HG03520 (cell line): ENCODE results near the gene EVI5.
"Not testable (repeated sequence)": the region's sequence is repeated elsewhere in the genome, so short reads cannot be mapped to it uniquely, and the experiment has no call there.

Source experiments
- ATAC-seq: cut with Tn5 transposase; IDR thresholded peaks from one replicate; pipeline ENCODE4 v1.9.1; 2021; ENCODE audit warnings: mild to moderate bottlenecking, moderate library complexity; ENCODE audit not compliant: unreplicated experiment

The EVI5 gene

DNA sequence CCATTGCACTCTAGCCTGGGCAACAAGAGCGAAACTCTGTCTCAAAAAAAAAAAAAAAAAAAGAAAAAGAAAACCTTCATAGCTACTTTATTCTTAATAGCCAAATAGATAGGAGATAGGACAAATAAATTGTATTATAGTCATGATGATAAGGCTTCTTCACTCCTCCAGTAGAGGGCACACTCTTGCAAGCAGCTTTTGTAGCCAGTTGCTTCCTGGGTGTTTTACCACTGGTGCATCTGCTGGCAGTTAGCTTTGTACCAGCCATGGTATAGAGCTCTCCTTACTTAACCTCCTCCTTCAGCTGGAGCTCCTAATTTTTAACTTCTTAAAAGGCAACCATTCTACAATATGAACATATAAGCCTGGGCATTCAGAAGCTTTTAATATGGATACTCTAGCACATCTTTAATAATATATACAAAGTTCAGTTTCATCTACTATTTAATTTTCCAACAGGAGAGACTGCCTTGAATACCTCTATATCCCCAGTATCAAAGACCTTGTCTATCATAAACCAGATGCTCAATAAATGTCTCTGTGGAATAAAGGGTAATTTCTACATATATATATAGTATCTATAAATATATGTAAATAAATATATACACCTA, 35.8 kb downstream of the EVI5 start:
- peak; percentile 67 for ATAC-seq

DNA sequence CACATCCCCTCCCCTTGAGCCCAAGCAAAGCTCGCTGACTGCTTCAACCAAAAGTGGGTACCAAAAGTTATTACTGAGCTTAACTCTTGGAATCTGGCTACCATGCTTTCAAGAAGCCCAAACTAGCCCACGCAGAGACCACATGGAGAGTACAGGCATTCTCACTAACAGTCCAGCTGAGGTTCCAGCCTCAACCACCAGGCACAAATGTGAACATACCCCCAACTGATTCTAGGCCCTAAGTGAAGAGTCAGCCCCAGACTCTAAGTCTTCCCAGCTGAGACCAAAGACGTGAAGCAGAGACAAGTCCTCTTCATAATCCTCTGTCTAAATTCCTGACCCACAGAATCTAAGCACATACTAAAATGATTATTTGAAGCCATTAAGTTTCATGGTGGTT, 36.8 kb downstream of the EVI5 start:
- ATAC-seq = no peak

DNA sequence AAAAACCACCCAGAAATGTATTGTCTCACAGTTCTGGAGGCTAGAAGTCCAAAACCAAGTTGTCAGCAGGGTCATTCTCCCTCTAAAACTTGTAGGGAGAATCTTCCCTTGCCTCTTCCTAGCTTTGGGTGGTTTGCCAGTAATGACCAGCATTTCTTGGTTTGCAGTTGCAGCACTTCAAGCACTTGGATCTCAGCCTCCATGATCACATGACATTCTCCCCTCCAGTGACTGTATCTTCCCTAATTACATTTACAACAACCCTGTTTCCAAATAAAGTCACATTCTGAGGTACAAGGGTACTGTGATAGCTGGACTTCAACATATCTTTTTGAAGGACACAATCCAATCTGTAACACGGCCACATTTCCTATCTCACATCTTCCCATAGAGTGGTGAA, 37.2 kb downstream of the EVI5 start:
- no peak for ATAC-seq

DNA sequence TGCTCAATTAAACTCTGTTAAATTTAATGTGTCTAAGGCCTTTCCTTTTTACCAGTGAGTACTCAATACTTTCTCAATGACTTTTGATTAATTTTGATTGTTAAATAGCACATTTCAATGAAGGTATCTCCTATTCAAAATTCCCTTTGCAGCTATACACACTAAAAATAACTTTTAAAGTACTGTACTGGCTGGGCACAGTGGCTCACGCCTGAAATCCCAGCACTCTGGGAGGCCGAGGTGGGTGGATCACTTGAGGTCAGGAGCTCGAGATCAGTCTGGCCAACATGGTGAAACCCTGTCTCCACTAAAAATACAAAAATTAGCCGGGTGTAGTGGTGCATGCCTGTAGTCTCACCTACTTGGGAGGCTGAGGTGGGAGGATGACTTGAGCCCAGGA, 38.7 kb downstream of the EVI5 start:
- ATAC-seq = not testable (repeated sequence)

DNA sequence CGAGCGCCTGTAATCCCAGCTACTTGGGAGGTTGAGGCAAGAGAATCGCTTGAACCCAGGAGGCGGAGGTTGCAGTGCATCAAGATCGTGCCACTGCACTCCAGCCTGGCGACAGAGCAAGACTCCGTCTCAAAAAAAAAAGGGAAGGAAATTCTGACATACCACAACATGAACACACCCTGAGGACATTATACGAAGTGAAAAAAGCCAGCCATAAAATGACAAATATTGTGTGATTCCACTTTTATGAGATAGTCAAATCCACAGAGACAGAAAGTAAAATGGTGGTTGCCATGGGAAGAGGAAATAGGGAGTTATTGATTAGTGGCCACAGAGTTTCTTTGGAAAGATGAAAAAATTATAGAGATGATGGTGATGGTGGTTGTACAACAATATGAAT, 41.7 kb downstream of the EVI5 start:
- ATAC-seq = no peak

DNA sequence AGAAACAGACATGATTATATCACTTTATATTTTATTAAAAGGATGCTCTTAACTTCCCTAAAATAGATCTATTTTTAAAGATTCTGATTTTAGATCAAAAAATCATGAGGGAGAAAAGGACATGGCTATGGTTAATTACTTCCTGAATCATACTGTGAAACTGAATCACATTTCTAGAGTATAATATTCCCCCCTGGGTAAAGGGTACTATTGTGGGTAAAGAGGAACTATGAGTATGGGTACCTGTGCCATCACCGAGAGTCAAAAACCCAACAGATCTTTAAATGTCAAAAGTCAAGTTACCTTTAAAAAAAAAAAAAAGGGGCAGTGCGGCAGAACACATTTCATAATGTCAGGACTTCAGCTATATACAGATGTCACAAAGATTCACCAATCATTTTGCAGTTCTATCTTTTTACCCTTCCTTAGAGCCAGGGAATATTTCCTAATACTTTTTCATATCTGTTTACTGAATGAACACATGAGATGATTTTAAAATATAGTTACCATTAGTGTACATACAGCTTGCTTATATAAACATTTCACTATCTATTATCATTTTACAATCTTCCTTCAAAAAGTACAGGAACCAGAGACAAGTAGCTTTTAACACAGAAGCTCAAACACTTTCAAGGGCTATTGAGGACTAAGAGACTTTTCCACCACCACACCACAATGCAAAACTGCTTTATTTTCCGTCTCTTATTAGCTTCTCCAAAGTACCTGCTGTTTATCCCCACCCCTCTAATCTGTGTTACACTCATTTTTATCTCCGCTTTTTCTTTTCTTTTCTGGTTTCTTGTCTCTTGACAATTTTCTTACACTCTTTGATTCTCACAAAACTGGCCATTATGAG, 45.0 kb downstream of the EVI5 start:
- ATAC-seq = no peak

DNA sequence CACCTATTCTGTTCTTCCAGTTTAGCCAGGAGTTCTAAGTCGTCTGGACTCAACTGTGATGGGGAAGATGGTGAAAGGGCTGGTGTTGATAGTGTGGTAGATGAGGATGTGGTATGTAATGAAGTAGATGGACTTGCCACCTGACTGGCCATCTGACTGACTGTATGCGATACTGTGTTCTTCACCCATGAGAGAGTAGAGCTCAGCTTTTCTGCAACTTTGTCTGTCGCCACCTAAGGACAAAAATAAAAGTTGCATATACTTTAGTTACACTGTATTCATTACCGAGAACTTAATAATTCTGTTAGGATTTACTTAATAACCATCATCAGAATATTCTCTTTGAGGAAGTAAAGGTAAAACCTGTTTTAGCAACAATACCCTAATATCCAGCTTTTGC, 48.5 kb downstream of the EVI5 start:
- no peak for ATAC-seq

DNA sequence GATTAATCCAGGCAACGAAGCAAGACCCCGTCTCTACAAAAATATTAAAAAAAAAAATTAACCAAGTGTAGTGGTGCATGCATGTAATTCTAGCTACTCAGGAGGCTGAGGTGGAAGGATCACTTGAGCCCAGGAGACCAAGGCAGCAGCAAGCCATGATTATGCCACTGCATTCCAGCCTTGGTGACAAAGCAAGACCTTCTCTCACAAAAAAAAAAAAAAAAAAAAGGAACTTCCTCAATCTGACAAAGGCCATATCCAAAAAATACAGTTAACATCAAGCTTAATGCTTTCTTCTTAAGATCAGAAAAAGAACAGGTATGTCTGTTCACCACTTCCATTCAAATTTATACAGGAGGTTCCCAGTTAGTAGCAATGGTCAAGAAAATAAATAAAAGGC, 54.4 kb downstream of the EVI5 start:
- ATAC-seq = no peak

DNA sequence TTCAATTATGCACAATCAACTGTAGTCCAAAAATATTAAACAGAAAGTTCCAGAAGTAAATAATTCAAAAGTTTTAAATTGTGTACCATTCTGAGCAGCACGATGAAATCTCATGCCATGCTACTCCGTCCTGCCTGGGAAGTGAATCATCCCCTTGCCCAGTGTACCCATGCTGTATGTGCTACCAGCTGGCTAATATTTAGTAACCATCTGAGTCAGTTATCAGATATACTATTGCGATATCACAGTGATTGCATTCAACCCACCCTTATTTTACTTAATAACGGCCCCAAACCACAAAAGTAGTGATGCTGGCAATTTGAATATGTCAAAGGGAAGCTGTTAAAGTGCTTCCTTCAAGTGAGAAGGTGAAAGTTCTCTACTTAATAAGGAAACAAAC, 56.2 kb downstream of the EVI5 start:
- no peak for ATAC-seq

DNA sequence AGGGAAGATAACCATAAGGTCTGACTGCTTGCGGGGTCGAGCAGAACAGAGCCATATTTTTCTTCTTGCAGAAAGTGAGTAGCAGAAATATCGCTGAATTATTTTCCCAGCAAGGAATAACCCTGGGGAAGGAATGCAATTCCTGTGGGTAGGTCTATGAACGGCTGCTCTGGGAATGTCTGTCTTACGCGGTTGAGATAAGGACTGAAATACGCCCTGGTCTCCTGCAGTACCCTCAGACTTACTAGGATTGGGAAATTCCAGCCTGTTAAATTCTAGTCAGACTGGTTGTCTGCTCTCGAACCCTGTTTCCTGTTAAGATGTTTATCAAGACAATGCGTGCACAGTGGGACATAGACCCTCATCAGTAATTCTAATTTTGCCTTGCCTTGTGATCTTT, 61.2 kb downstream of the EVI5 start:
- not testable (repeated sequence) for ATAC-seq

DNA sequence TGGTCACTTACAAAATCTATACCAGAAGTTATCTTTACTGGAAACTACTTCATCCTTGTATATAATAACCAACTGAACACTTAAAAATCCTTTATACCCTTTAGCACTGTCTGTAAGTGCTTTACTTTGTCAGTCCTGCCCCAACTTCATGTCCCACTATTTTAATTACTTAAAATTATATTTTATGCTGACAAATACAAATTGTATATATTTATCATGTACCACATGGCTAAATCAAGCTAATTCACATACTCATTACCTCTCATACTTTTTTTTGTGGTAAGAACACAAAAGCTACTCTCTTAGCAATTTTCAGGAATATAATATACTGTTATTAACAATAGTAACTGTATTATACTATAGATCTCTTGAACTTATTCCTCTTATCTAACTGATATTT, 63.0 kb downstream of the EVI5 start:
- no peak for ATAC-seq

DNA sequence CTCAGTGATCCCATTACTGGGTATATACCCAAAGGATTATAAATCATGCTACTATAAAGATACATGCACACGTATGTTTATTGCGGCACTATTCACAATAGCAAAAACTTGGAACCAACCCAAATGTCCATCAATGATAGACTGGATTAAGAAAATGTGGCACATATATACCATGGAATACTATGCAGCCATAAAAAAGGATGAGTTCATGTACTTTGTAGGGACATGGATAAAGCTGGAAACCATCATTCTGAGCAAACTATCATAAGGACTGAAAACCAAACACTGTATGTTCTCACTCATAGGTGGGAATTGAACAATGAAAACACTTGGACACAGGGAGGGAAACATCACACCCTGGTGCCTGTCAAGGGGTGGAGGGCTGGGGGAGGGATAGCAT, 63.8 kb downstream of the EVI5 start:
- not testable (repeated sequence) for ATAC-seq

DNA sequence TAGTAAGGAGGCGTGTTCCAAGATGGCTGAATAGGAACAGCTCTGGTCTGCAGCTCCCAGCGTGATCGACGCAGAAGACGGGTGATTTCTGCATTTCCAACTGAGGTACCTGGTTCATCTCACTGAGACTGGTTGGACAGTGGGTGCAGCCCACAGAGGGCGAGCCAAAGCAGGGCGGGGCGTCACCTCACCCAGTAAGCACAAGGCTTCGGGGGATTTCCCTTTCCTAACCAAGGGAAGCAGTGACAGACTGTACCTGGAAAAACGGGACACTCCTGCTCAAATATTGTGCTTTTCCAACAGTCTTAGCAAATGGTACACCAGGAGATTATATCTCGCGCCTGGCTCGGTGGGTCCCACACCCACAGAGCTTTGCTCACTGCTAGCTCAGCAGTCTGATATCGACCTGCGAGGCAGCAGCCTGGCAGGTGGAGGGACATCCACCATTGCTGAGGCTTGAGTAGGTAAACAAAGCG, 69.4 kb downstream of the EVI5 start:
- not testable (repeated sequence) for ATAC-seq

DNA sequence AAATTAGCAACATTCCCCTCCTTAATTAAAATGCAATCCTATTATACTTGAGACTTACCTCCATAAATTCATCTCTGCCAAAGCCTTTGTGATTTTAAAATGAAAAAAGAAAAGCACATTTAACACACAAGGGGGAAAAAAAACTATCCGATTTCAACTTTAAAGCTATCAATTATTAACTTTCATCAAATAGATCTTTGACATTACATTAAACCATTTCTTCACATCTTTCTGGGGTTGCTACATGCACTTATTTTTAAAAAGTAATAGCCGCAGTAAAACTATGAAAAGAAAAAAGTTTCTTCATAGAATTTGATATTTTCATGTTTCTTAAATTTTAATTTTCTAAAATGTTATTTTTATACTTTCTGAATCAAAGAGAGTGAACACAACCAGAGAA, 71.0 kb downstream of the EVI5 start:
- ATAC-seq = no peak

DNA sequence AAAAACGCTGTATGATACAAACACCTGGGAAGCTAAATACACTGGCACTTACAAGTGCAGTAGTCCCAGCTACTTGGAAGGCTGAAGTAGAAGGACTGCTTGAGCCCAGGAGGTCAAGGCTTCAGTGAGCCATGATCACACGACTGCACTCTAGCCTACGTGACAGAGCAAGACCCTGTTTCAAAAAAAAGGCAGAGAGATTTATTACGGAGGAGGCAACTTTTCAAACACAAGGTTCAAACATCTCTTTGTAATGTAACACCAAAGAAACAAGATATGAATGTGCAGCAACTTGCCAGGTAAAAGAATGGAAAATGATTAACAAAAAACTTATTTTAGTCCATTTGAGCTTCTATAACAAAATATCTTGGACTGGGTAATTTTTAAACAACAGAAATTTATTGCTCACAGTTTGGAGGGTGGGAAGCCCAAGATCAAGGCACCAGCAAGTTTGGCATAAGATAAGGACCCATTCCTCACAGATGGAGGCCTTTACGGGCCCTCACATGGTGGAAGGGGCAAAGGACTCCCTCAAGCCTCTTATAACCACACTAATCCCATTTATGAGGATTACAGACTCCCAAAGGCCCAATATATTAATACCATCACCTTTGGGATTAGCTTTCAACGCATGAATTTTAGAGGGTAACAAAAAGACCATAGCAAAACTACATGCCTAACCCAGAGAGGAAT, 73.3 kb downstream of the EVI5 start:
- ATAC-seq = no peak

DNA sequence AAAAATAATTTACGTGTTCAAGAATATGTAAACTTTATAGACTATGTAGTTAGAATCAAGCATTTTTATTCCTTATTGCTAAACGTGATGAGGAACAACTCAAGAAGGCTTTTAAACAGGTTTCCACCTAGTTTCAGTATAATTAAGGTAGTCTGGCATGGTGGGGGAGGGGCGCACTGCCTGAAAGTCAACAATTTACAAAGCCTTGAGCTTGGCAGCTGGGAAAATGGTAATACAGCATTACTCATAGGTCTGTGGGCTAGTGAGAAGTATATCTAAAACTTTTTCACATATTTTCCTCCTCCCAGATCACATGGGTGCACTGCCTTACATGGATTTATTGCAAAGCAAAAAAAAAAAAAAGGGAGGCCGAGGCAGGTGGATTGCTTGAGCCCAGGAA, 75.2 kb downstream of the EVI5 start:
- no peak for ATAC-seq

DNA sequence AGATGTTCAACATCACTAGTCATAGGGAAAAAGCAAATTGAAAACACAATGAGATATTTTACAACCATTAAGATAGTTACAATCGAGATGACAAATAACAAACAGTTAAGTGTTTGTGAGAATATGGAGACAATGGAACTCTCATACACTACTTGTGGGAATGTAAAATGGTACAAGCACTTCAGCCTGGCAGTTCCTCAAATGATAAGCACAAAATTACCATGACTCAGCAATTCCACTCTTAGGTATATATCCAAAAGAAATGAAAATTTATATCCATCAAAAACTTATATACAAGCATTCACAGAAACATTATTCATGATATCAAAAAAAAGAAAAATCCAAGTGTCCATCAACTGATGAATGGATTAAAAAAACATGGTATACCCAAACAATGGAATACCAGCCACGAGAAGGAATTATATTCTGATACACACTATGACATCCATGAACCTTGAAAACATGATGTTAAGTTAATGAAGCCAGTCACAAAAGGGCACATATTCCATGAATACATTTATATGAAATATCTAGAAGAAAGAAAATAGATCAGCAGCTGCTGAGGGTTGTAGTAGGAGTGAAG, 76.4 kb downstream of the EVI5 start:
- no peak for ATAC-seq

DNA sequence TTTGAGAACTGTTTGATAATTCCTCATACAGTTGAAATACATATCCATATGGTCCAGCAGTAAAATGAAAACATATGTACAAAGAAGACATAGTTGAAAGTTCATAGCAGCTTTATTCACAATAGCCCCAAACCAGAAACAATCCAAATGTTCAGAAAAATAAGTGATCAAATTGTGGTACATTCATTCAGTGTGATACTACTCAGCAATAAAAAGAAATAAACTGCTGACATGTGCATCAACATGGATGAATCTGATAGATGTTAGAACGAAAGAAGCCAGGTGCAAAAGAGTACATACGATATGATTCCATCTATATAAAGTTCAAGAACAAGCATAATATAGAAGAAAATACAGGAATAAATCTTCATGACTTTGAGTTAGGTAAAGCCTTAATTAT, 77.2 kb downstream of the EVI5 start:
- ATAC-seq = no peak

DNA sequence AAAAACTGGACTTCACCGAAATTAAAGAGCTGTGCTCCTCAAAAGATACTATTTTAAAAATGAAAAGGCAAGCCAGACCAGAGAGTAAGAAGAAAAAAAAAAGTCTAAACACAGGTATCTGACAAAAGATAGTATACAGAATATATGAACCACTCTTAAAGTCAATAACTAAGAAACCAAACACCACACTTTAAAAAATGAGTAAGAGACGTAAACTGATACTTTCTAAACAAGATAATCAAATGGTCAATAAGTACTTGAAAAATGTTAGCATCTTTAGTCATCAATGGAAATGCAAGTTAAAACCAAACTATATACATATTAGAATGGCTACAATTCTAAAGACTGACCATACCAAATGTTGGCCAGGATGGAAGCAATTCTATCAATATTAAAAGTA, 77.6 kb downstream of the EVI5 start:
- ATAC-seq = no peak

DNA sequence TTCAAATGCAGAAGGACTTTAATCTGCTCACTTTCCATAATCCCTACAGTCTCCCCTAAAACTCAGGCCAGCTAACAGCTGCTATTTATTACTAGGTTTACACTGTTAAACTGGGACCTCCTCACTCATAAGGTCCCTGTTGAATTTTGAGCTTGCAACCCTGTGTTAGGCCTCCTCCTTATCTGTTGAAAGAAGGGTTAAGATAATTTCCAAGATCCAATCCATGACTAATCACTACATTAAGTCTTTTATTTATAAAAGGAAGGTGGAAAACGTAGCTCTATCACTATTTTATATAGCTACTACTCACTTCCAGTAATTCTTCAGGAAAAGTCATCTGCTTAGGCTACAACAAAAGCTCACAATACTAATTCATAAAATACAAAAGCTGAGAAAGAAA, 79.5 kb downstream of the EVI5 start:
- ATAC-seq = no peak

DNA sequence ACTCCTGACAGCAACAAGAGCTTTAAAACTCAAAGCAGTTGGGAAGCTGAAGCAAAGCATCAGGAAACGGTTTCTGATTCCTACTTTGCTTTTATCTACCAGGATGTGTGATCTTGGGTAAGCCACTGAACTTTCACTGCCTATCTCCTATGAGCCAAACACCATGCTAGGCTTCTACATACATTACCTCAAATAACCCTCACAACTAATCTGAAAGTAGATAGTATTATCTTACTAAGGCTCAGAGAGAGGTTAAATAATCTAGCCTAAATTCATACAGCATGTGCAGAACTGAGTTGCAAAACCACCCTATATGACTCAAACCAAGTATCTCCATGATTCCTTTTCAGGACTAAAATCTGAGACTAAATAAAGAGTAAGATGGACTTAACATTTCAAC, 83.8 kb downstream of the EVI5 start:
- no peak for ATAC-seq

DNA sequence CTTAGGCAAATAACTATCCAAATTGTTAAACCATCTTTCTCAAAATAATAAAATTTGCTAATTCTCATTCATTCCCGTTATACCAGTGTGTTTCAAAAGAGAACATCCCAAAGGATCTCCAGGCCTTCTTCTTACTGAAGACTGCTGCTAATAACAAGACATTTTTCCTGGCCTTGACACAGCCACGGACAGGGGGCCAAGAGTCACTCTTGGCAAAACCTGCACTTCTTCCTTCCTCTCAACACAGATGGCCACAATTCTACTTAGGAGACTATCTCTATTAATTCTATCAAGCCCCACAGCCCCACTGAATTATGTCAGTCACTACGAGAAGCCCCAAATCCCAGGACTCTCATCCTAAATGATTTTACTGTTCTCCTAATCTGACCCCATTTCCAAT, 86.0 kb downstream of the EVI5 start:
- ATAC-seq = no peak
